ENCODE measurements around the gene PUM2. TPM values are rescaled to one million over a fixed set of nuclear protein-coding genes. Genes with fewer than 3 reads are reported as not detected.

The PUM2 gene
- total and polyA plus RNA-seq, 2 of the 8 experiments (the other 6 are each of a cell fraction or from before 2014, with no cell fraction given): 46.6 to 114 TPM

DNA sequence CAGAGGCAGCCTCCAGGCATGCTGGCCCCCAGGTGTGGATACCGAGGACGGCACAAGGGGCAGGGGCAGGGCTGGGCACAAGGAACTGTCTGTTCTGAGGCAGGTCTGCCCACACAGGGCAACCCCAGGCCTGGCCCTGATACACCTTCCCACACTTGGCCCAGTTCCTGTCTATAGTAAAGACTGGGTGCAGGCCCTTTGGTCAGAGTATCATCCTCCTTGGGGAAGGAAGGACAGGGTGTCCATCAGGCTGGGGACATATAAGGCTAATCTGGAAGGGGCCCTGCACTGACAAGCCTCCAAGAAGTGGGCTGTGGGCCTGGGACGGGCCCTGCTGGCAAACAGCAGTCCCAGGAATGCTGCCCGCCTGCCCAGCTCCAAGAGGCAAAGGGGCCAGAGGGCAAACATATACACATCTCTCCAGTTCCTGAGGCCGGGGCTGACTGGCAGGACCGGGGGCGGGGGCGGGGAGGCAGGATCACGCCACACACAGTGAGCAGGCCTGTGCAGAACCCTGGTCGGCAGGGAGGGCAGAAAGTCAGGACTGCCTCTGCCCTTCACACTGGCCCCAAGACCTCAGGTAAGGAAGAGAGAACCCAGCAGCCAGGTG, 144.6 kb downstream of the PUM2 start (continued):
- no peak for TF ChIP-seq EP300 (IDR thresholded peaks at IDR 0.05; ENCODE audit: borderline replicate concordance in 1 of 2, low read depth in 2 of 2, low read length in 2 of 2)
- TF ChIP-seq, protein P1, sequence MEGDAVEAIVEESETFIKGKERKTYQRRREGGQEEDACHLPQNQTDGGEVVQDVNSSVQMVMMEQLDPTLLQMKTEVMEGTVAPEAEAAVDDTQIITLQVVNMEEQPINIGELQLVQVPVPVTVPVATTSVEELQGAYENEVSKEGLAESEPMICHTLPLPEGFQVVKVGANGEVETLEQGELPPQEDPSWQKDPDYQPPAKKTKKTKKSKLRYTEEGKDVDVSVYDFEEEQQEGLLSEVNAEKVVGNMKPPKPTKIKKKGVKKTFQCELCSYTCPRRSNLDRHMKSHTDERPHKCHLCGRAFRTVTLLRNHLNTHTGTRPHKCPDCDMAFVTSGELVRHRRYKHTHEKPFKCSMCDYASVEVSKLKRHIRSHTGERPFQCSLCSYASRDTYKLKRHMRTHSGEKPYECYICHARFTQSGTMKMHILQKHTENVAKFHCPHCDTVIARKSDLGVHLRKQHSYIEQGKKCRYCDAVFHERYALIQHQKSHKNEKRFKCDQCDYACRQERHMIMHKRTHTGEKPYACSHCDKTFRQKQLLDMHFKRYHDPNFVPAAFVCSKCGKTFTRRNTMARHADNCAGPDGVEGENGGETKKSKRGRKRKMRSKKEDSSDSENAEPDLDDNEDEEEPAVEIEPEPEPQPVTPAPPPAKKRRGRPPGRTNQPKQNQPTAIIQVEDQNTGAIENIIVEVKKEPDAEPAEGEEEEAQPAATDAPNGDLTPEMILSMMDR (IDR thresholded peaks at IDR 0.05; ENCODE audit: control extremely low read depth in 1 of 3, insufficient read depth in 1 of 3, low read depth in 1 of 3, low read length in 3 of 3): no peak
- no peak for TF ChIP-seq BACH1 (IDR thresholded peaks at IDR 0.05; ENCODE audit: low read length)
- TF ChIP-seq KDM1A (IDR thresholded peaks at IDR 0.05; ENCODE audit: borderline replicate concordance, low read length): no peak
- no peak for TF ChIP-seq KDM5A (IDR thresholded peaks at IDR 0.05; ENCODE audit: low read length)
- TF ChIP-seq GTF2F1 (IDR thresholded peaks at IDR 0.05; ENCODE audit: borderline replicate concordance, low read depth, low read length): no peak
- no peak for TF ChIP-seq CBX5 (IDR thresholded peaks at IDR 0.05; ENCODE audit: low read depth, low read length)

Data from H1 (cell line).